ENCODE data around the gene SEC14L1.

SEC14L1 gene

DNA sequence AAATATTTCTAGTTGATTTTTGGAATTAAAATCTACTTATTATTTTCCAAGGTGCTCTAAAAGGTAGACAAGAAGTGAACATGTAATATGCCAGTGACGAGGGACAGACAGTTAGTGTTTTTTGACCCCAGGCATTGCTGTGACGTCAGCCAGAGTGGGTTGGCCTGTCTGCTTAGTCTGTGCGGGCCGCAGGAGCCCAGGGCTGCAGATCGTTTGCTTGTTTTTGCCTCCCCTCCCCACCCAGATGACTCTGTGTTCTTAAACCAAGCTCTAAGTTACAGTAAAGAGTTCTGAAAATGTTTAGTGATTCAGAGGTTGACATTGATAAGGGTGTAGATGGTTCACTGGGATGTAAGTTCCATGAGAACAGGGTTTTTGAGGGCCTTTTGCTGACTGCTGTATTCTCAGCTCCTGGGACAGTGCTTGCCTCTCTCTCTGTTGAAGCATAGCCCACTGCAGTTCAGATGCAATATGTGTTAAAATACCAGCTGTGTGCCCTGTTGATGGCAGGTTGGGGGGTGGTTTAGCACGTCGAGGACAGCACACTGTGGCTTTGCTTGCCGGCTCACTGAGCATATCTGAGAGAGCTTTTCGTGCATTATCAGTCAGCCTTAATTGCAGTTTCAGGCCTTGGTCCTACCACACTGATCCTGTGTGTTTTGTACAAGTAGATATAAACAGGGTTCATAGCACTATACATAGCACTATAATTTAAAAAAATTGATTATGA, 64.8 kb downstream of the SEC14L1 start:
- ChIA-PET CTCF (interaction anchor here (1.1 kb wide), 1 partner anchor 119 kb away, joined by 5 read pairs; no protein-coding TSS in a partner anchor), POLR2A (interaction anchor here (0.6 kb wide), 1 partner anchor 136 kb away, joined by 6 read pairs; no protein-coding TSS in a partner anchor)
- H3K27ac ChIP-seq (ENCODE audit: extremely low read depth, low read depth, low read length), result no peak overlapping the region
- TF ChIP-seq ZNF707 (tag by site-specific recombination; IDR thresholded peaks at IDR 0.05) (no peak), ZNF561 (tag by site-specific recombination; IDR thresholded peaks at IDR 0.05; ENCODE audit: borderline replicate concordance) (no peak), ZNF114 (tag by site-specific recombination; IDR thresholded peaks at IDR 0.05) (no peak), OSR2 (tag by site-specific recombination; IDR thresholded peaks at IDR 0.05) (no peak), ZNF529 (tag by site-specific recombination; IDR thresholded peaks at IDR 0.05; ENCODE audit: insufficient replicate concordance) (no peak), ZNF600 (tag by site-specific recombination; IDR thresholded peaks at IDR 0.05) (no peak), ZNF248 (tag by site-specific recombination; IDR thresholded peaks at IDR 0.05) (no peak), TSHZ1 (tag by site-specific recombination; IDR thresholded peaks at IDR 0.05; ENCODE audit: borderline replicate concordance) (no peak), PBX3 (CRISPR knock-in tag; IDR thresholded peaks at IDR 0.05) (no peak), SCRT2 (tag by site-specific recombination; IDR thresholded peaks at IDR 0.05) (no peak), ZNF626 (tag by site-specific recombination; IDR thresholded peaks at IDR 0.05) (no peak), ZNF121 (tag by site-specific recombination; IDR thresholded peaks at IDR 0.05) (no peak), ZNF426 (tag by site-specific recombination; IDR thresholded peaks at IDR 0.05) (no peak), ZNF19 (tag by site-specific recombination; IDR thresholded peaks at IDR 0.05; ENCODE audit: low read depth) (no peak)
- TF ChIP-seq, protein P1, sequence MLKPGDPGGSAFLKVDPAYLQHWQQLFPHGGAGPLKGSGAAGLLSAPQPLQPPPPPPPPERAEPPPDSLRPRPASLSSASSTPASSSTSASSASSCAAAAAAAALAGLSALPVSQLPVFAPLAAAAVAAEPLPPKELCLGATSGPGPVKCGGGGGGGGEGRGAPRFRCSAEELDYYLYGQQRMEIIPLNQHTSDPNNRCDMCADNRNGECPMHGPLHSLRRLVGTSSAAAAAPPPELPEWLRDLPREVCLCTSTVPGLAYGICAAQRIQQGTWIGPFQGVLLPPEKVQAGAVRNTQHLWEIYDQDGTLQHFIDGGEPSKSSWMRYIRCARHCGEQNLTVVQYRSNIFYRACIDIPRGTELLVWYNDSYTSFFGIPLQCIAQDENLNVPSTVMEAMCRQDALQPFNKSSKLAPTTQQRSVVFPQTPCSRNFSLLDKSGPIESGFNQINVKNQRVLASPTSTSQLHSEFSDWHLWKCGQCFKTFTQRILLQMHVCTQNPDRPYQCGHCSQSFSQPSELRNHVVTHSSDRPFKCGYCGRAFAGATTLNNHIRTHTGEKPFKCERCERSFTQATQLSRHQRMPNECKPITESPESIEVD (tag by site-specific recombination; IDR thresholded peaks at IDR 0.05), result no peak
- H3K4me1 ChIP-seq (ENCODE audit: control insufficient read depth, insufficient read depth, low read length), result 0 out of 2 replicates have a peak, but pooled peaks cover 2% of the 10 kb centered on the region
- no peak overlapping the region for H3K4me3 ChIP-seq (ENCODE audit: low read depth, low read length)
- H3K9me3 ChIP-seq (ENCODE audit: control insufficient read depth, insufficient read depth, low read depth, low read length), result no peaks in the 10 kb centered on the region
- H3K36me3 ChIP-seq (ENCODE audit: control insufficient read depth in 2 of 2, insufficient read depth in 1 of 2, low read length in 2 of 2), result peaks cover 28 to 83% of the 10 kb centered on the region in 2 experiments

DNA sequence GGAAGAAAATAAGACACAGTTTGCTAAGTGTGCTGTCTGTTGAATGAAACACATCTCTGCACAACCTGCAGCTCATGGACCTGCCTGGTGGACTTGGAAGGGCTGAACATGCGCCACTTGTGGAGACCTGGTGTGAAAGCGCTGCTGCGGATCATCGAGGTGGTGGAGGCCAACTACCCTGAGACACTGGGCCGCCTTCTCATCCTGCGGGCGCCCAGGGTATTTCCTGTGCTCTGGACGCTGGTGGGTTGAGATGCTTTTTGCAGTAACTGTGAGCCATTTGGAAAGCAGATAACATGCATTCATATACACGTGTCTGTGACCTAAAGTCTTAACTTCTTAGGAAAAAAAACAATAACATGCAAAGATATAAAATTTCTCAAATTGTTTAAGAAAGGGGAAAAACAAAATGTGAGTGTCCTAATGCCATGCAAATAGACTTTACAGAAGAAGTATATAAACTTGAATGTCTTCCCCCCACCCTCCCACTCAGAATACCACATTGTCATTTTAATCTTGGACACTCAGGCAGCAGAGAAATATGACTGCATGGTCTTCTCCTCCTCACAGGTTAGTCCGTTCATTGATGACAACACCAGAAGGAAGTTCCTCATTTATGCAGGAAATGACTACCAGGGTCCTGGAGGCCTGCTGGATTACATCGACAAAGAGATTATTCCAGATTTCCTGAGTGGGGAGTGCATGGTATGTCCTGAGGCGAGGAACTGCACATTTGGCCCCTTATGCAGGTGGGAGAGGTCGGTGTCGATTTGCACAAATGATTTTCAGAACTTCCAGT, 65.6 kb downstream of the SEC14L1 start:
- Histone ChIP-seq H3K27ac (ENCODE audit: extremely low read depth, low read depth, low read length) (no peak overlapping the region), H3K4me3 (ENCODE audit: low read depth, low read length) (no peak overlapping the region), H3K9me3 (ENCODE audit: control insufficient read depth, insufficient read depth, low read depth, low read length) (no peaks in the 10 kb centered on the region), H3K36me3 (ENCODE audit: control insufficient read depth in 2 of 2, insufficient read depth in 1 of 2, low read length in 2 of 2) (peaks cover 22 to 83% of the 10 kb centered on the region in 2 experiments; a peak in 2 of 3 replicates), H3K4me1 (ENCODE audit: control insufficient read depth, insufficient read depth, low read length) (0 out of 2 replicates have a peak, but pooled peaks cover 2% of the 10 kb centered on the region)
- CTCF ChIA-PET, result interaction anchor here (1.1 kb wide), 1 partner anchor 120 kb away, joined by 5 read pairs; no protein-coding TSS in a partner anchor
- POLR2A ChIA-PET, result no interaction called here
- no peak for TF ChIP-seq ZNF571 (tag by site-specific recombination; IDR thresholded peaks at IDR 0.05)
- no peak for TF ChIP-seq ZNF155 (tag by site-specific recombination; IDR thresholded peaks at IDR 0.05)
- TF ChIP-seq OVOL3 (tag by site-specific recombination; IDR thresholded peaks at IDR 0.05), result no peak
- TF ChIP-seq, protein P2, sequence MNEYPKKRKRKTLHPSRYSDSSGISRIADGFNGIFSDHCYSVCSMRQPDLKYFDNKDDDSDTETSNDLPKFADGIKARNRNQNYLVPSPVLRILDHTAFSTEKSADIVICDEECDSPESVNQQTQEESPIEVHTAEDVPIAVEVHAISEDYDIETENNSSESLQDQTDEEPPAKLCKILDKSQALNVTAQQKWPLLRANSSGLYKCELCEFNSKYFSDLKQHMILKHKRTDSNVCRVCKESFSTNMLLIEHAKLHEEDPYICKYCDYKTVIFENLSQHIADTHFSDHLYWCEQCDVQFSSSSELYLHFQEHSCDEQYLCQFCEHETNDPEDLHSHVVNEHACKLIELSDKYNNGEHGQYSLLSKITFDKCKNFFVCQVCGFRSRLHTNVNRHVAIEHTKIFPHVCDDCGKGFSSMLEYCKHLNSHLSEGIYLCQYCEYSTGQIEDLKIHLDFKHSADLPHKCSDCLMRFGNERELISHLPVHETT (tag by site-specific recombination; IDR thresholded peaks at IDR 0.05), result no peak
- no peak for TF ChIP-seq ZNF621 (tag by site-specific recombination; IDR thresholded peaks at IDR 0.05)
- TF ChIP-seq ZNF510 (tag by site-specific recombination; IDR thresholded peaks at IDR 0.05; ENCODE audit: insufficient replicate concordance), result no peak
- no peak for TF ChIP-seq SP7 (tag by site-specific recombination; IDR thresholded peaks at IDR 0.05)
- TF ChIP-seq ZNF707 (tag by site-specific recombination; IDR thresholded peaks at IDR 0.05), result no peak
- TF ChIP-seq, protein P3, sequence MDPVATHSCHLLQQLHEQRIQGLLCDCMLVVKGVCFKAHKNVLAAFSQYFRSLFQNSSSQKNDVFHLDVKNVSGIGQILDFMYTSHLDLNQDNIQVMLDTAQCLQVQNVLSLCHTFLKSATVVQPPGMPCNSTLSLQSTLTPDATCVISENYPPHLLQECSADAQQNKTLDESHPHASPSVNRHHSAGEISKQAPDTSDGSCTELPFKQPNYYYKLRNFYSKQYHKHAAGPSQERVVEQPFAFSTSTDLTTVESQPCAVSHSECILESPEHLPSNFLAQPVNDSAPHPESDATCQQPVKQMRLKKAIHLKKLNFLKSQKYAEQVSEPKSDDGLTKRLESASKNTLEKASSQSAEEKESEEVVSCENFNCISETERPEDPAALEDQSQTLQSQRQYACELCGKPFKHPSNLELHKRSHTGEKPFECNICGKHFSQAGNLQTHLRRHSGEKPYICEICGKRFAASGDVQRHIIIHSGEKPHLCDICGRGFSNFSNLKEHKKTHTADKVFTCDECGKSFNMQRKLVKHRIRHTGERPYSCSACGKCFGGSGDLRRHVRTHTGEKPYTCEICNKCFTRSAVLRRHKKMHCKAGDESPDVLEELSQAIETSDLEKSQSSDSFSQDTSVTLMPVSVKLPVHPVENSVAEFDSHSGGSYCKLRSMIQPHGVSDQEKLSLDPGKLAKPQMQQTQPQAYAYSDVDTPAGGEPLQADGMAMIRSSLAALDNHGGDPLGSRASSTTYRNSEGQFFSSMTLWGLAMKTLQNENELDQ (tag by site-specific recombination; IDR thresholded peaks at IDR 0.05; ENCODE audit: low read depth), result no peak
